K562 (cell line): ENCODE data around the gene HCN3.

Experiments used
- FOXO4 ChIP-seq: fragments of 450-650 bp; formaldehyde crosslinking; IDR thresholded peaks from 2 replicates; pipeline ENCODE4 v1.4.0; 2020; ENCODE audit warnings: mild to moderate bottlenecking, moderate library complexity
- NR1H2 ChIP-seq: sonication (generic); formaldehyde crosslinking; IDR thresholded peaks from 2 replicates; pipeline ENCODE4 v1.4.0; 2020; ENCODE audit warnings: mild to moderate bottlenecking, missing genetic modification reagents

- TF ChIP-seq FOXO4 (CRISPR knock-in tag) (no peak), NR1H2 (CRISPR knock-in tag) (peak; percentile 92; the same call in 1 of the 2 replicates)
Observed at GRCh38 chr1:155244368-155245162, 32.7 kb upstream of the HCN3 start.
